NCI-H2081 (cell line): ENCODE measurements around the gene LRP1.
A peak's percentile ranks its signal among the peaks of the same experiment; 100 is the strongest.

ENCODE experiments used
- DNase-seq, 2 experiments: peaks; one replicate each; lab custom pipeline; 2025; lab: John Stamatoyannopoulos, UW

Gene LRP1

GRCh38 chr12:57254506-57255280 is 126.4 kb downstream of the LRP1 start:
- no peak for DNase-seq

GRCh38 chr12:57255916-57256315 is 127.6 kb downstream of the LRP1 start:
- no peak for DNase-seq

- no peak for DNase-seq
These were observed 131.0 kb downstream of the LRP1 start for GRCh38 chr12:57258977-57259970.

GRCh38 chr12:57260366-57260765 is 132.1 kb downstream of the LRP1 start:
- DNase-seq: no peak

- peak; percentile 49 to 71 for DNase-seq
These were observed 133.2 kb downstream of the LRP1 start for GRCh38 chr12:57261428-57261865.

- no peak for DNase-seq
These were observed 134.0 kb downstream of the LRP1 start for GRCh38 chr12:57262126-57262822.
